Measurements from ENCODE around the gene BSND. TPM values are rescaled to one million over a fixed set of nuclear protein-coding genes. Genes with fewer than 3 reads are reported as not detected.

Gene BSND
- total and polyA plus RNA-seq, 5 donors from 2014 or later: not detected

- ATAC-seq (ENCODE audit: low read depth in 2 of 2): no peak
- H3K4me1 Mint-ChIP-seq: peaks cover 0 to 6% (median 0%) of the 10 kb centered on the region in 4 donors
Observed at GRCh38 chr1:55040933-55041494, 42.3 kb downstream of the BSND start.

GRCh38 chr1:55041613-55042012 lies 42.9 kb downstream of the BSND start:
- Histone ChIP-seq H3K4me1 (ENCODE audit: control insufficient read depth, insufficient read depth, low read length, poor library complexity, severe bottlenecking) (no peaks in the 10 kb centered on the region), H3K27me3 (ENCODE audit: control insufficient read depth, insufficient read depth, low read length) (peaks cover 7% of the 10 kb centered on the region), H3K36me3 (ENCODE audit: control insufficient read depth, insufficient read depth, low read length) (no peaks in the 10 kb centered on the region), H3K9me3 (ENCODE audit: control insufficient read depth in 2 of 2, low read length in 2 of 2) (no peaks in the 10 kb centered on the region), H3K4me3 (ENCODE audit: low read depth, low read length) (no peak overlapping the region), H3K27ac (ENCODE audit: insufficient read depth, low read length, poor library complexity, severe bottlenecking) (no peak overlapping the region)
- no peak overlapping the region for H3K4me3 Mint-ChIP-seq
- H3K9me3 Mint-ChIP-seq: peaks cover 0 to 2% (median 0%) of the 10 kb centered on the region in 7 donors
- no peaks in the 10 kb centered on the region for H3K36me3 Mint-ChIP-seq
- ATAC-seq (ENCODE audit: low read depth in 2 of 2) (no peak), DNase-seq (no peak)
- H3K4me1 Mint-ChIP-seq: peaks cover 0 to 6% (median 0%) of the 10 kb centered on the region in 4 donors
- peaks cover 49% of the 10 kb centered on the region for H3K27me3 Mint-ChIP-seq
- no peak overlapping the region for H3K27ac Mint-ChIP-seq

More at GRCh38 chr1:55040933-55041494, 42.3 kb downstream of the BSND start:
- DNase-seq: no peak
- Histone ChIP-seq H3K36me3 (ENCODE audit: control insufficient read depth, insufficient read depth, low read length) (no peaks in the 10 kb centered on the region), H3K4me1 (ENCODE audit: control insufficient read depth, insufficient read depth, low read length, poor library complexity, severe bottlenecking) (no peaks in the 10 kb centered on the region), H3K27me3 (ENCODE audit: control insufficient read depth, insufficient read depth, low read length) (peaks cover 7% of the 10 kb centered on the region), H3K27ac (ENCODE audit: insufficient read depth, low read length, poor library complexity, severe bottlenecking) (no peak overlapping the region), H3K4me3 (ENCODE audit: low read depth, low read length) (no peak overlapping the region), H3K9me3 (ENCODE audit: control insufficient read depth in 2 of 2, low read length in 2 of 2) (no peaks in the 10 kb centered on the region)
- H3K36me3 Mint-ChIP-seq: no peaks in the 10 kb centered on the region
- peaks cover 0 to 2% (median 0%) of the 10 kb centered on the region in 7 donors for H3K9me3 Mint-ChIP-seq
- no peak overlapping the region for H3K4me3 Mint-ChIP-seq
- peaks cover 54% of the 10 kb centered on the region for H3K27me3 Mint-ChIP-seq
- no peak overlapping the region for H3K27ac Mint-ChIP-seq

- H3K4me1 Mint-ChIP-seq: peaks cover 0 to 4% (median 0%) of the 10 kb centered on the region in 4 donors
- H3K36me3 Mint-ChIP-seq: no peaks in the 10 kb centered on the region
- no peaks in the 10 kb centered on the region for H3K36me3 ChIP-seq (ENCODE audit: control insufficient read depth, insufficient read depth, low read length)
- no peak overlapping the region for H3K4me3 ChIP-seq (ENCODE audit: low read depth, low read length)
- H3K27me3 ChIP-seq (ENCODE audit: control insufficient read depth, insufficient read depth, low read length): peaks cover 7% of the 10 kb centered on the region
- no peaks in the 10 kb centered on the region for H3K4me1 ChIP-seq (ENCODE audit: control insufficient read depth, insufficient read depth, low read length, poor library complexity, severe bottlenecking)
- no peak for DNase-seq
- H3K9me3 ChIP-seq (ENCODE audit: control insufficient read depth in 2 of 2, low read length in 2 of 2): no peaks in the 10 kb centered on the region
- H3K27me3 Mint-ChIP-seq: peaks cover 38% of the 10 kb centered on the region
- no peak overlapping the region for H3K27ac Mint-ChIP-seq
- H3K4me3 Mint-ChIP-seq: no peak overlapping the region
- H3K9me3 Mint-ChIP-seq: peaks cover 0 to 1% (median 0%) of the 10 kb centered on the region in 7 donors
- H3K27ac ChIP-seq (ENCODE audit: insufficient read depth, low read length, poor library complexity, severe bottlenecking): no peak overlapping the region
- ATAC-seq (ENCODE audit: low read depth in 2 of 2): no peak
Observed at GRCh38 chr1:55043011-55043410, 44.3 kb downstream of the BSND start.

GRCh38 chr1:55043726-55044125 lies 45.0 kb downstream of the BSND start:
- Histone ChIP-seq H3K4me1 (ENCODE audit: control insufficient read depth, insufficient read depth, low read length, poor library complexity, severe bottlenecking) (no peaks in the 10 kb centered on the region), H3K36me3 (ENCODE audit: control insufficient read depth, insufficient read depth, low read length) (no peaks in the 10 kb centered on the region), H3K27me3 (ENCODE audit: control insufficient read depth, insufficient read depth, low read length) (peaks cover 7% of the 10 kb centered on the region), H3K9me3 (ENCODE audit: control insufficient read depth in 2 of 2, low read length in 2 of 2) (no peaks in the 10 kb centered on the region), H3K27ac (ENCODE audit: insufficient read depth, low read length, poor library complexity, severe bottlenecking) (no peak overlapping the region), H3K4me3 (ENCODE audit: low read depth, low read length) (no peak overlapping the region)
- no peak for DNase-seq
- no peak for ATAC-seq (ENCODE audit: low read depth in 2 of 2)
- H3K4me3 Mint-ChIP-seq: no peak overlapping the region
- H3K27ac Mint-ChIP-seq: no peak overlapping the region
- no peaks in the 10 kb centered on the region for H3K36me3 Mint-ChIP-seq
- H3K27me3 Mint-ChIP-seq: peaks cover 36% of the 10 kb centered on the region
- H3K4me1 Mint-ChIP-seq: peaks cover 0 to 4% (median 0%) of the 10 kb centered on the region in 4 donors
- peaks cover 0 to 1% (median 0%) of the 10 kb centered on the region in 7 donors for H3K9me3 Mint-ChIP-seq

- no peaks in the 10 kb centered on the region for H3K36me3 ChIP-seq (ENCODE audit: control insufficient read depth, insufficient read depth, low read length)
Observed at GRCh38 chr1:55044617-55045397, 46.1 kb downstream of the BSND start.

GRCh38 chr1:55045430-55045829 lies 46.7 kb downstream of the BSND start:
- H3K27ac Mint-ChIP-seq: no peak overlapping the region

More at GRCh38 chr1:55044617-55045397, 46.1 kb downstream of the BSND start:
- Mint-ChIP-seq H3K9me3 (peaks cover 0 to 1% (median 0%) of the 10 kb centered on the region in 7 donors), H3K4me1 (peaks cover 0 to 4% (median 0%) of the 10 kb centered on the region in 4 donors), H3K4me3 (no peak overlapping the region), H3K36me3 (no peaks in the 10 kb centered on the region), H3K27me3 (peaks cover 27% of the 10 kb centered on the region), H3K27ac (no peak overlapping the region)
- no peak for ATAC-seq (ENCODE audit: low read depth in 2 of 2)
- no peak overlapping the region for H3K4me3 ChIP-seq (ENCODE audit: low read depth, low read length)
- H3K27me3 ChIP-seq (ENCODE audit: control insufficient read depth, insufficient read depth, low read length): peaks cover 4% of the 10 kb centered on the region
- H3K9me3 ChIP-seq (ENCODE audit: control insufficient read depth in 2 of 2, low read length in 2 of 2): no peaks in the 10 kb centered on the region
- no peak for DNase-seq
- H3K27ac ChIP-seq (ENCODE audit: insufficient read depth, low read length, poor library complexity, severe bottlenecking): no peak overlapping the region
- H3K4me1 ChIP-seq (ENCODE audit: control insufficient read depth, insufficient read depth, low read length, poor library complexity, severe bottlenecking): no peaks in the 10 kb centered on the region

GRCh38 chr1:55046871-55047270 lies 48.1 kb downstream of the BSND start:
- no peak for DNase-seq
- no peaks in the 10 kb centered on the region for H3K27me3 ChIP-seq (ENCODE audit: control insufficient read depth, insufficient read depth, low read length)
- ATAC-seq (ENCODE audit: low read depth in 2 of 2): no peak
- Mint-ChIP-seq H3K9me3 (peaks cover 0 to 1% (median 0%) of the 10 kb centered on the region in 7 donors), H3K27me3 (peaks cover 9% of the 10 kb centered on the region), H3K4me1 (no peaks in the 10 kb centered on the region), H3K4me3 (no peak overlapping the region), H3K27ac (no peak overlapping the region), H3K36me3 (no peaks in the 10 kb centered on the region)
- no peak overlapping the region for H3K27ac ChIP-seq (ENCODE audit: insufficient read depth, low read length, poor library complexity, severe bottlenecking)
- H3K4me3 ChIP-seq (ENCODE audit: low read depth, low read length): no peak overlapping the region
- no peaks in the 10 kb centered on the region for H3K4me1 ChIP-seq (ENCODE audit: control insufficient read depth, insufficient read depth, low read length, poor library complexity, severe bottlenecking)
- H3K36me3 ChIP-seq (ENCODE audit: control insufficient read depth, insufficient read depth, low read length): no peaks in the 10 kb centered on the region
- no peaks in the 10 kb centered on the region for H3K9me3 ChIP-seq (ENCODE audit: control insufficient read depth in 2 of 2, low read length in 2 of 2)

More at GRCh38 chr1:55045430-55045829, 46.7 kb downstream of the BSND start:
- peaks cover 4% of the 10 kb centered on the region for H3K27me3 ChIP-seq (ENCODE audit: control insufficient read depth, insufficient read depth, low read length)
- H3K9me3 ChIP-seq (ENCODE audit: control insufficient read depth in 2 of 2, low read length in 2 of 2): no peaks in the 10 kb centered on the region
- no peaks in the 10 kb centered on the region for H3K36me3 Mint-ChIP-seq
- H3K27ac ChIP-seq (ENCODE audit: insufficient read depth, low read length, poor library complexity, severe bottlenecking): no peak overlapping the region
- DNase-seq (no peak), ATAC-seq (ENCODE audit: low read depth in 2 of 2) (no peak)
- no peak overlapping the region for H3K4me3 ChIP-seq (ENCODE audit: low read depth, low read length)
- no peaks in the 10 kb centered on the region for H3K4me1 ChIP-seq (ENCODE audit: control insufficient read depth, insufficient read depth, low read length, poor library complexity, severe bottlenecking)
- no peaks in the 10 kb centered on the region for H3K36me3 ChIP-seq (ENCODE audit: control insufficient read depth, insufficient read depth, low read length)
- H3K4me1 Mint-ChIP-seq: peaks cover 0 to under 1% (median 0%) of the 10 kb centered on the region in 4 donors
- H3K9me3 Mint-ChIP-seq: peaks cover 0 to 1% (median 0%) of the 10 kb centered on the region in 7 donors
- H3K4me3 Mint-ChIP-seq: no peak overlapping the region
- peaks cover 21% of the 10 kb centered on the region for H3K27me3 Mint-ChIP-seq
